ENCODE measurements around the gene PPM1D. TPM values are rescaled to one million over a fixed set of nuclear protein-coding genes. Genes with fewer than 3 reads are reported as not detected.

Gene PPM1D
- total RNA-seq, 1 experiment from 2014 or later, result 14.3 TPM

DNA sequence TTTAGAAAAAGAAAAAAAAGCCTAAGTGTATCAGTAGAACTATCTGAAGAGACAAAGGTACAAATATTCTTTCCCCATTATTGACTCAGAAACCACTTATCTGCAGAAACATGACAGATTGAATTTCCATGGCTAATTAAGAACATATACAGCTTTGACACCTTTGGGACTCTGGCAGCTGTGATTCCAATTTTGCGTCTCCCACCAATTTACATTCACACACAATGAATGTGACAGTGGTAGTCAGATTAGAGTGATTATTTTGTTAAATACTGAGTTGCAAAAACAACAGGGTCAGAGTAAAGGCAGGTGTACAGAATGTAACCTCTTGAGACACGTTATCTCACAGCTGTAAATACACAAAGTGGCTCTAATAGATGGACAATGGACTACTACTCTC, 5.3 kb upstream of the PPM1D start:
- no peaks in the 10 kb centered on the region for H3K36me3 Mint-ChIP-seq (ENCODE audit: insufficient read depth, unreplicated experiment)
- POLR2A ChIA-PET, result interaction anchor here (0.6 kb wide), 2 partner anchors 640 to 1439 kb away, joined by 3 read pairs; partner anchors contain the start of gene PRR11
- no peaks in the 10 kb centered on the region for H3K9me3 Mint-ChIP-seq (ENCODE audit: unreplicated experiment)
- H3K4me1 Mint-ChIP-seq (ENCODE audit: insufficient read depth, unreplicated experiment), result no peaks in the 10 kb centered on the region
- intact Hi-C loops (cut with micrococcal nuclease), result no loop called here
- BruUV-seq (replicated peaks), result no TSS peak
- no peak overlapping the region for H3K4me3 Mint-ChIP-seq (ENCODE audit: unreplicated experiment)
- no peak for DNase-seq (ENCODE audit: unreplicated experiment)
- H3K27me3 Mint-ChIP-seq (ENCODE audit: insufficient read depth, unreplicated experiment), result no peaks in the 10 kb centered on the region
- H3K27ac Mint-ChIP-seq (ENCODE audit: low read depth, unreplicated experiment), result no peak overlapping the region
- CTCF ChIA-PET, result interaction anchor here (0.7 kb wide), 1 partner anchor 54 kb away, joined by 3 read pairs; no protein-coding TSS in a partner anchor
- TF ChIP-seq, protein P1, sequence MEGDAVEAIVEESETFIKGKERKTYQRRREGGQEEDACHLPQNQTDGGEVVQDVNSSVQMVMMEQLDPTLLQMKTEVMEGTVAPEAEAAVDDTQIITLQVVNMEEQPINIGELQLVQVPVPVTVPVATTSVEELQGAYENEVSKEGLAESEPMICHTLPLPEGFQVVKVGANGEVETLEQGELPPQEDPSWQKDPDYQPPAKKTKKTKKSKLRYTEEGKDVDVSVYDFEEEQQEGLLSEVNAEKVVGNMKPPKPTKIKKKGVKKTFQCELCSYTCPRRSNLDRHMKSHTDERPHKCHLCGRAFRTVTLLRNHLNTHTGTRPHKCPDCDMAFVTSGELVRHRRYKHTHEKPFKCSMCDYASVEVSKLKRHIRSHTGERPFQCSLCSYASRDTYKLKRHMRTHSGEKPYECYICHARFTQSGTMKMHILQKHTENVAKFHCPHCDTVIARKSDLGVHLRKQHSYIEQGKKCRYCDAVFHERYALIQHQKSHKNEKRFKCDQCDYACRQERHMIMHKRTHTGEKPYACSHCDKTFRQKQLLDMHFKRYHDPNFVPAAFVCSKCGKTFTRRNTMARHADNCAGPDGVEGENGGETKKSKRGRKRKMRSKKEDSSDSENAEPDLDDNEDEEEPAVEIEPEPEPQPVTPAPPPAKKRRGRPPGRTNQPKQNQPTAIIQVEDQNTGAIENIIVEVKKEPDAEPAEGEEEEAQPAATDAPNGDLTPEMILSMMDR (IDR thresholded peaks at IDR 0.05; ENCODE audit: unreplicated experiment), result no peak

DNA sequence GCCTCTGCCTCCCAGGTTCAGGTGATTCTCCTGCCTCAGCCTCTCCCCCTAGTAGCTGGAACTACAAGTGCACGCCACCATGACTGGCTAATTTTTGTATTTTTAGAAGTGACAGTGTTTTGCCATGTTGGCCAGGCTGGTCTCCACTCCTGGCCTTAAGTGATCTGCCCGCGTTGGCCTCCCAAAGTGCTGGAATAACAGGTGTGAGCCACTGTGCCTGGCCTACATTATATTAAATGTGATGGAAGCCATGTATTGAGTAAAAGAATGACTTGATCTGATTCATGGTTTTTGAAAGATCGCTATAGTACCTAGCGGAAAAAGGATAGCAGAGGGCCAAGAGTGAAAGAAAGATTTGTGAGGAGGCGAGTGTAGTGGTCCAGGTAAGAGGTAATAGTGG, 2.7 kb upstream of the PPM1D start:
- ChIA-PET POLR2A (interaction anchor here (0.6 to 8.7 kb wide), 4 partner anchors 11 to 80 kb away, joined by 3 to 113 read pairs (median 10); partner anchors contain the start of gene APPBP2), CTCF (interaction anchor here (0.6 kb wide), 1 partner anchor 95 kb away, joined by 3 read pairs; no protein-coding TSS in a partner anchor)
- Mint-ChIP-seq H3K27ac (ENCODE audit: low read depth, unreplicated experiment) (no peak overlapping the region), H3K9me3 (ENCODE audit: unreplicated experiment) (no peaks in the 10 kb centered on the region), H3K27me3 (ENCODE audit: insufficient read depth, unreplicated experiment) (no peaks in the 10 kb centered on the region), H3K36me3 (ENCODE audit: insufficient read depth, unreplicated experiment) (no peaks in the 10 kb centered on the region), H3K4me3 (ENCODE audit: unreplicated experiment) (no peak overlapping the region), H3K4me1 (ENCODE audit: insufficient read depth, unreplicated experiment) (no peaks in the 10 kb centered on the region)
- DNase-seq (ENCODE audit: unreplicated experiment), result no peak
- intact Hi-C loops (cut with micrococcal nuclease), result no loop called here
- BruUV-seq (replicated peaks), result no TSS peak
- TF ChIP-seq, protein P1 (IDR thresholded peaks at IDR 0.05; ENCODE audit: unreplicated experiment), result no peak

DNA sequence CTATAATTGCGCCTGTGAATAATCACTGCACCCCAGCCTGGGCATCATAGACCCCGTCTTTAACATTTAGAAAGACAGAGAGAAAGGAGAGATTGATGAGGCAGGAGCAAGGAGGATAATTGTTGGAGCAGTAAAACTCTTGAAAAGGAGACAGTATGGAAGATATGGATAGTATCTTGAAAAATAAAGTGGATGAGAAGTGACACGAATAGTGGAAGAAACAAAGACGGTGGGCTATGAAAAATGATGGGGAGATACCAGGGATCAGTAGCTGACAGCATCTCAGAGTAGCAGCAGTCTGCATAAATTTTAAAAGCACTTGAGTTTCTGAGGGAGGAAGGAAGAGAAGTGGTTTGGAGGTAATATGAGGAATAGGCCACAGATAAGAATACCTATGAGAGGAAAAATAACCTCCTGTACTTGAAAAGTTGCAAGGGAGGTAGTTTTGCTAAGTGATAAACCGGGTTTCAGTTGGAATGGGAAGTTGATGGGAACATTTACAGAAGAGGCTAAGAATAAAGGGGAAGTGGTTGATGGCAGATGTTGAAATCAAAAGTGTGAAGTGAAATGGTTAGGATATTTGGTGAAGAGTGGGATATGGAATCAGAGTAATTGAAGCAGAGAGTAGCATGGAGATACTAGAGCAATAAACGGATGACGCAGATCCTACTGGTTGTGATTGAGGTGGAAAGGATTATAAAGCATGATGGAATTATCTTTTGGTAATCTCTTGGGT, 1.8 kb upstream of the PPM1D start:
- H3K27me3 Mint-ChIP-seq (ENCODE audit: insufficient read depth, unreplicated experiment), result no peaks in the 10 kb centered on the region
- H3K4me1 Mint-ChIP-seq (ENCODE audit: insufficient read depth, unreplicated experiment), result peaks cover 6% of the 10 kb centered on the region
- TF ChIP-seq, protein P1 (IDR thresholded peaks at IDR 0.05; ENCODE audit: unreplicated experiment), result no peak
- POLR2A ChIA-PET, result interaction anchor here (0.6 to 8.7 kb wide), 10 partner anchors 7 to 137 kb away, joined by 3 to 113 read pairs (median 7); partner anchors contain the start of gene APPBP2
- H3K27ac Mint-ChIP-seq (ENCODE audit: low read depth, unreplicated experiment), result no peak overlapping the region
- intact Hi-C loops (cut with micrococcal nuclease), result no loop called here
- CTCF ChIA-PET, result interaction anchor here (0.7 to 1.3 kb wide), 2 partner anchors 10 to 26 kb away, joined by 3 to 5 read pairs; no protein-coding TSS in a partner anchor
- no peak for DNase-seq (ENCODE audit: unreplicated experiment)
- H3K4me3 Mint-ChIP-seq (ENCODE audit: unreplicated experiment), result peak overlapping the region; percentile 9
- no TSS peak for BruUV-seq (replicated peaks)
- H3K36me3 Mint-ChIP-seq (ENCODE audit: insufficient read depth, unreplicated experiment), result no peaks in the 10 kb centered on the region
- no peaks in the 10 kb centered on the region for H3K9me3 Mint-ChIP-seq (ENCODE audit: unreplicated experiment)

DNA sequence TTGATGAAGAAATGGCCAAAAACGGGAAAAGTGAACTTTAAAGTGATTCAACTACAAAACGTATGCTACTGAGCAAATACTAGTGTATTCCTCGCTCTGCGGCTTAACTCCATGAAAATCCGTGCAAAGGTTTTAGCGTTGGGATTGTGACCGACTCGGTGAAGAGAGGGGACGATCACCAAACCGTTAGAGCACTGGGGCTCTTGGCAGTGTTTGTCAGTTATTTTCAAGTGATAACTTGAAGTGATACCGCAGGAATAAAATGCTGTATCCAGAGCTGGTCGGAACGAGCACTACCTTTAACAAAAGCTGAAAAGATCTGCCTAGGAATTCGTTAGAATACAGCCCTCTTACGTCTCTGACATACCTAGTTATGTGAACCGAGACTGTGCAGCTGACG, 773 bp upstream of the PPM1D start:
- DNase-seq (ENCODE audit: unreplicated experiment), result no peak
- ChIA-PET CTCF (interaction anchor here (0.6 to 1.6 kb wide), 7 partner anchors 8 to 98 kb away, joined by 3 to 8 read pairs (median 5); partner anchors contain the start of gene APPBP2), POLR2A (interaction anchor here (0.6 to 8.7 kb wide), 25 partner anchors 8 to 1444 kb away, joined by 3 to 113 read pairs (median 5); partner anchors contain the start of genes APPBP2, BCAS3, CLTC and HEATR6)
- intact Hi-C loops (cut with micrococcal nuclease), result no loop called here
- Mint-ChIP-seq H3K9me3 (ENCODE audit: unreplicated experiment) (no peaks in the 10 kb centered on the region), H3K27me3 (ENCODE audit: insufficient read depth, unreplicated experiment) (no peaks in the 10 kb centered on the region), H3K4me1 (ENCODE audit: insufficient read depth, unreplicated experiment) (peaks cover 6% of the 10 kb centered on the region), H3K4me3 (ENCODE audit: unreplicated experiment) (peak overlapping the region; percentile 86), H3K36me3 (ENCODE audit: insufficient read depth, unreplicated experiment) (no peaks in the 10 kb centered on the region), H3K27ac (ENCODE audit: low read depth, unreplicated experiment) (peak overlapping the region; percentile 89)
- TF ChIP-seq, protein P1 (IDR thresholded peaks at IDR 0.05; ENCODE audit: unreplicated experiment), result no peak
- TSS peak; percentile 73 for BruUV-seq (replicated peaks)
